Measurements from ENCODE around the gene NOS1AP. TPM values are rescaled to one million over a fixed set of nuclear protein-coding genes. Genes with fewer than 3 reads are reported as not detected.

NOS1AP gene
- total RNA-seq (under 1 TPM in 3 of 5 donors, not detected in 2; 0.07 to 0.16 (median 0.09) TPM), total RNA-seq (0 to 0.25 (median 0) reads per million in 29 experiments)
- total RNA-seq (2013) = not detected

GRCh38 chr1:162069334-162070093 is at the start of gene NOS1AP:
Gene NOS1AP, plus strand, starts transcription at chr1:162069691. Its CDS starts 487 bp downstream, at chr1:162070178.
- no peak within 1 kb of the TSS for H3K27ac ChIP-seq (ENCODE audit: low read length)
- Mint-ChIP-seq H3K4me3 (peak within 1 kb of the TSS; percentile 77 to 81 (median 78)), H3K9me3 (no peaks in the 10 kb centered on the region), H3K4me1 (peaks cover 4 to 12% (median 6%) of the 10 kb centered on the region in 3 donors), H3K27ac (no peak within 1 kb of the TSS), H3K36me3 (no peaks in the 10 kb centered on the region), H3K27me3 (peaks cover 43 to 73% of the 10 kb centered on the region in 2 donors)
- ATAC-seq (replicated peaks in 1 of 4) = peak; percentile 99 to 100 (median 99)
- CTCF ChIA-PET = no interaction called here
- no peaks in the 10 kb centered on the region for H3K36me3 ChIP-seq (ENCODE audit: control insufficient read depth in 2 of 2, extremely low read depth in 1 of 2, insufficient read depth in 1 of 2, low read length in 1 of 2)
- H3K4me3 ChIP-seq (ENCODE audit: control insufficient read depth in 1 of 2, extremely low read depth in 1 of 2, low read length in 1 of 2) = peak within 1 kb of the TSS; percentile 31 to 80
- WGBS (ENCODE audit: insufficient coverage) = under 1% methylated on average over 93 of the region's 95 CpGs
- peaks cover 4 to 10% of the 10 kb centered on the region in 2 experiments for H3K4me1 ChIP-seq (ENCODE audit: control insufficient read depth in 1 of 2, extremely low read depth in 1 of 2, insufficient read depth in 2 of 2, low read length in 2 of 2)
- H3K9me3 ChIP-seq = no peaks in the 10 kb centered on the region
- POLR2A ChIA-PET = no interaction called here
- H3K27me3 ChIP-seq (replicated peaks in 1 of 2; ENCODE audit: control insufficient read depth in 2 of 2, extremely low read depth in 1 of 2, insufficient read depth in 2 of 2, low read length in 1 of 2) = peaks cover 2 to 32% of the 10 kb centered on the region in 2 experiments
- DNase-seq = peak; percentile 44 to 84 (median 67)

- peaks cover 13 to 17% (median 16%) of the 10 kb centered on the region in 3 donors for H3K4me1 Mint-ChIP-seq
- H3K4me3 ChIP-seq (ENCODE audit: control insufficient read depth in 1 of 2, extremely low read depth in 1 of 2, low read length in 1 of 2) = no peak overlapping the region
- ChIA-PET CTCF (interaction anchor here in 1 of 2 donors (0.7 kb wide), 1 partner anchor 183 kb away, joined by 3 read pairs; no protein-coding TSS in a partner anchor), POLR2A (interaction anchor here in 1 of 2 donors (0.6 to 0.7 kb wide), 2 partner anchors 97 to 274 kb away, joined by 4 to 5 read pairs; no protein-coding TSS in a partner anchor)
- H3K27ac ChIP-seq (ENCODE audit: low read length) = no peak overlapping the region
- no peaks in the 10 kb centered on the region for H3K9me3 Mint-ChIP-seq
- no peaks in the 10 kb centered on the region for H3K9me3 ChIP-seq
- ATAC-seq (replicated peaks in 1 of 4) (no peak), DNase-seq (no peak)
- no peak overlapping the region for H3K4me3 Mint-ChIP-seq
- peaks cover 2 to 11% of the 10 kb centered on the region in 2 experiments for H3K4me1 ChIP-seq (ENCODE audit: control insufficient read depth in 1 of 2, extremely low read depth in 1 of 2, insufficient read depth in 2 of 2, low read length in 2 of 2)
- H3K27me3 Mint-ChIP-seq = peaks cover 4 to 24% of the 10 kb centered on the region in 2 donors
- 67% methylated on average over 2 of the region's 2 CpGs for WGBS (ENCODE audit: insufficient coverage)
- no peaks in the 10 kb centered on the region for H3K36me3 ChIP-seq (ENCODE audit: control insufficient read depth in 2 of 2, extremely low read depth in 1 of 2, insufficient read depth in 1 of 2, low read length in 1 of 2)
- no peaks in the 10 kb centered on the region for H3K36me3 Mint-ChIP-seq
- H3K27me3 ChIP-seq (replicated peaks in 1 of 2; ENCODE audit: control insufficient read depth in 2 of 2, extremely low read depth in 1 of 2, insufficient read depth in 2 of 2, low read length in 1 of 2) = peaks cover 0 to 20% of the 10 kb centered on the region in 2 experiments
- H3K27ac Mint-ChIP-seq = no peak overlapping the region
Observed at GRCh38 chr1:162020150-162020549, 49.3 kb upstream of the NOS1AP start.

- Mint-ChIP-seq H3K27me3 (peaks cover 10 to 31% of the 10 kb centered on the region in 2 donors), H3K4me3 (no peak overlapping the region), H3K36me3 (no peaks in the 10 kb centered on the region), H3K27ac (no peak overlapping the region), H3K4me1 (peaks cover 13 to 17% (median 16%) of the 10 kb centered on the region in 3 donors), H3K9me3 (no peaks in the 10 kb centered on the region)
- POLR2A ChIA-PET = no interaction called here
- H3K36me3 ChIP-seq (ENCODE audit: control insufficient read depth in 2 of 2, extremely low read depth in 1 of 2, insufficient read depth in 1 of 2, low read length in 1 of 2) = no peaks in the 10 kb centered on the region
- DNase-seq (no peak), ATAC-seq (replicated peaks in 1 of 4) (no peak)
- H3K4me1 ChIP-seq (ENCODE audit: control insufficient read depth in 1 of 2, extremely low read depth in 1 of 2, insufficient read depth in 2 of 2, low read length in 2 of 2) = peaks cover 2 to 11% of the 10 kb centered on the region in 2 experiments
- WGBS (ENCODE audit: insufficient coverage) = no CpG with 5 or more reads among the region's 4 CpGs
- CTCF ChIA-PET = interaction anchor here in 1 of 2 donors (0.6 kb wide), 1 partner anchor 206 kb away, joined by 5 read pairs; no protein-coding TSS in a partner anchor
- H3K9me3 ChIP-seq = no peaks in the 10 kb centered on the region
- H3K4me3 ChIP-seq (ENCODE audit: control insufficient read depth in 1 of 2, extremely low read depth in 1 of 2, low read length in 1 of 2) = no peak overlapping the region
- peaks cover 0 to 22% of the 10 kb centered on the region in 2 experiments for H3K27me3 ChIP-seq (replicated peaks in 1 of 2; ENCODE audit: control insufficient read depth in 2 of 2, extremely low read depth in 1 of 2, insufficient read depth in 2 of 2, low read length in 1 of 2)
- no peak overlapping the region for H3K27ac ChIP-seq (ENCODE audit: low read length)
Observed at GRCh38 chr1:162021124-162021523, 48.4 kb upstream of the NOS1AP start.

GRCh38 chr1:162022626-162023025 is 46.9 kb upstream of the NOS1AP start:
- whole genome bisulfite sequencing (ENCODE audit: insufficient coverage) = 96% methylated on average over 7 of the region's 9 CpGs
- H3K4me1 Mint-ChIP-seq = peaks cover 13 to 17% (median 16%) of the 10 kb centered on the region in 3 donors
- no peak overlapping the region for H3K27ac ChIP-seq (ENCODE audit: low read length)

GRCh38 chr1:162023181-162023546 is 46.3 kb upstream of the NOS1AP start:
- ChIA-PET CTCF (interaction anchor here in 1 of 2 donors (0.9 to 1.0 kb wide), 2 partner anchors 117 to 159 kb away, joined by 3 to 6 read pairs; no protein-coding TSS in a partner anchor), POLR2A (no interaction called here)
- no peaks in the 10 kb centered on the region for H3K9me3 Mint-ChIP-seq
- no peak for DNase-seq
- H3K27me3 Mint-ChIP-seq = peaks cover 25 to 47% of the 10 kb centered on the region in 2 donors
- H3K36me3 ChIP-seq (ENCODE audit: control insufficient read depth in 2 of 2, extremely low read depth in 1 of 2, insufficient read depth in 1 of 2, low read length in 1 of 2) = no peaks in the 10 kb centered on the region
- peaks cover 0 to 22% of the 10 kb centered on the region in 2 experiments for H3K27me3 ChIP-seq (replicated peaks in 1 of 2; ENCODE audit: control insufficient read depth in 2 of 2, extremely low read depth in 1 of 2, insufficient read depth in 2 of 2, low read length in 1 of 2)
- H3K9me3 ChIP-seq = no peaks in the 10 kb centered on the region
- WGBS (ENCODE audit: insufficient coverage) = 56% methylated on average over 20 of the region's 20 CpGs
- H3K4me3 Mint-ChIP-seq = peak overlapping the region; percentile 82 to 96 (median 85)
- no peak overlapping the region for H3K27ac ChIP-seq (ENCODE audit: low read length)
- peaks cover 2 to 11% of the 10 kb centered on the region in 2 experiments for H3K4me1 ChIP-seq (ENCODE audit: control insufficient read depth in 1 of 2, extremely low read depth in 1 of 2, insufficient read depth in 2 of 2, low read length in 2 of 2)
- no peak for ATAC-seq (replicated peaks in 1 of 4)
- peaks cover 13 to 17% (median 16%) of the 10 kb centered on the region in 3 donors for H3K4me1 Mint-ChIP-seq
- no peak overlapping the region for H3K27ac Mint-ChIP-seq
- H3K36me3 Mint-ChIP-seq = no peaks in the 10 kb centered on the region
- H3K4me3 ChIP-seq (ENCODE audit: control insufficient read depth in 1 of 2, extremely low read depth in 1 of 2, low read length in 1 of 2) = peak overlapping the region; percentile 59 to 82

More at GRCh38 chr1:162022626-162023025, 46.9 kb upstream of the NOS1AP start:
- Histone ChIP-seq H3K27me3 (replicated peaks in 1 of 2; ENCODE audit: control insufficient read depth in 2 of 2, extremely low read depth in 1 of 2, insufficient read depth in 2 of 2, low read length in 1 of 2) (peaks cover 0 to 22% of the 10 kb centered on the region in 2 experiments), H3K9me3 (no peaks in the 10 kb centered on the region), H3K4me3 (ENCODE audit: control insufficient read depth in 1 of 2, extremely low read depth in 1 of 2, low read length in 1 of 2) (peak overlapping the region in 1 of 2 donors; percentile 82), H3K4me1 (ENCODE audit: control insufficient read depth in 1 of 2, extremely low read depth in 1 of 2, insufficient read depth in 2 of 2, low read length in 2 of 2) (peaks cover 2 to 11% of the 10 kb centered on the region in 2 experiments), H3K36me3 (ENCODE audit: control insufficient read depth in 2 of 2, extremely low read depth in 1 of 2, insufficient read depth in 1 of 2, low read length in 1 of 2) (no peaks in the 10 kb centered on the region)
- Mint-ChIP-seq H3K4me3 (peak overlapping the region; percentile 82 to 96 (median 85)), H3K36me3 (no peaks in the 10 kb centered on the region), H3K27me3 (peaks cover 19 to 43% of the 10 kb centered on the region in 2 donors), H3K9me3 (no peaks in the 10 kb centered on the region), H3K27ac (no peak overlapping the region)
- DNase-seq (no peak), ATAC-seq (replicated peaks in 1 of 4) (no peak)
- ChIA-PET POLR2A (no interaction called here), CTCF (no interaction called here)

Data from T-cell (primary cell).